ENCODE results near the gene CHIT1.

CHIT1 gene

GRCh38 chr1:203187304-203187685 lies 42.2 kb downstream of the CHIT1 start:
- H3K4me3 ChIP-seq (ENCODE audit: control insufficient read depth, low read depth, low read length) = no peak overlapping the region
- no peak for DNase-seq (ENCODE audit: low read depth)

GRCh38 chr1:203186446-203187303 lies 42.8 kb downstream of the CHIT1 start, which contains the start of gene CHI3L1:
Gene CHI3L1, minus strand, starts transcription at chr1:203186704. Its CDS starts 81 bp downstream, at chr1:203186623.
- peak; percentile 58 for DNase-seq (ENCODE audit: low read depth)
- TF ChIP-seq CTCF (conservative IDR thresholded peaks at IDR 0.05; ENCODE audit: control insufficient read depth, insufficient read depth, low read depth, low read length) = no peak
- no peak within 1 kb of the TSS for H3K4me3 ChIP-seq (ENCODE audit: control insufficient read depth, low read depth, low read length)

More at GRCh38 chr1:203187304-203187685, 42.2 kb downstream of the CHIT1 start:
- TF ChIP-seq CTCF (conservative IDR thresholded peaks at IDR 0.05; ENCODE audit: control insufficient read depth, insufficient read depth, low read depth, low read length) = no peak

- no peak overlapping the region for H3K4me3 ChIP-seq (ENCODE audit: control insufficient read depth, low read depth, low read length)
- TF ChIP-seq CTCF (conservative IDR thresholded peaks at IDR 0.05; ENCODE audit: control insufficient read depth, insufficient read depth, low read depth, low read length) = no peak
- no peak for DNase-seq (ENCODE audit: low read depth)
Observed at GRCh38 chr1:203186091-203186445, 43.4 kb downstream of the CHIT1 start.

GRCh38 chr1:203185585-203185984 lies 43.9 kb downstream of the CHIT1 start:
- H3K4me3 ChIP-seq (ENCODE audit: control insufficient read depth, low read depth, low read length) = no peak overlapping the region
- TF ChIP-seq CTCF (conservative IDR thresholded peaks at IDR 0.05; ENCODE audit: control insufficient read depth, insufficient read depth, low read depth, low read length) = no peak
- DNase-seq (ENCODE audit: low read depth) = no peak

- no peak for TF ChIP-seq CTCF (conservative IDR thresholded peaks at IDR 0.05; ENCODE audit: control insufficient read depth, insufficient read depth, low read depth, low read length)
- no peak overlapping the region for H3K4me3 ChIP-seq (ENCODE audit: control insufficient read depth, low read depth, low read length)
- DNase-seq (ENCODE audit: low read depth) = no peak
Observed at GRCh38 chr1:203185061-203185461, 44.4 kb downstream of the CHIT1 start.

- DNase-seq (ENCODE audit: low read depth) = no peak
- TF ChIP-seq CTCF (conservative IDR thresholded peaks at IDR 0.05; ENCODE audit: control insufficient read depth, insufficient read depth, low read depth, low read length) = no peak
- H3K4me3 ChIP-seq (ENCODE audit: control insufficient read depth, low read depth, low read length) = no peak overlapping the region
Observed at GRCh38 chr1:203184467-203184866, 45.0 kb downstream of the CHIT1 start.

Data from fibroblast of mammary gland (primary cell).